HG03442 (cell line): Measurements from ENCODE around the gene DPYSL4.
A peak's percentile ranks its signal among the peaks of the same experiment; 100 is the strongest.

Experiments
- ATAC-seq: cut with Tn5 transposase; IDR thresholded peaks from one replicate; pipeline ENCODE4 v1.9.1; 2021; ENCODE audit warnings: mild to moderate bottlenecking, moderate library complexity; ENCODE audit not compliant: unreplicated experiment

DPYSL4 gene

GRCh38 chr10:132225073-132225848 lies 38.5 kb downstream of the DPYSL4 start:
- ATAC-seq: no peak

- ATAC-seq: no peak
Measured at GRCh38 chr10:132225849-132226205, 39.1 kb downstream of the DPYSL4 start.

- no peak for ATAC-seq
Measured at GRCh38 chr10:132226586-132227405, 40.0 kb downstream of the DPYSL4 start.

- no peak for ATAC-seq
Measured at GRCh38 chr10:132227851-132228390, 41.2 kb downstream of the DPYSL4 start.

- ATAC-seq: no peak
Measured at GRCh38 chr10:132228616-132229015, 41.9 kb downstream of the DPYSL4 start.

GRCh38 chr10:132229096-132229495 lies 42.3 kb downstream of the DPYSL4 start:
- ATAC-seq: no peak

- ATAC-seq: peak; percentile 35
Measured at GRCh38 chr10:132229834-132230556, 43.2 kb downstream of the DPYSL4 start.

GRCh38 chr10:132230557-132231210 lies 43.9 kb downstream of the DPYSL4 start:
- ATAC-seq: no peak

GRCh38 chr10:132231656-132232022 lies 44.9 kb downstream of the DPYSL4 start:
- no peak for ATAC-seq

GRCh38 chr10:132232023-132232951 lies 45.5 kb downstream of the DPYSL4 start:
- no peak for ATAC-seq

- ATAC-seq: no peak
Measured at GRCh38 chr10:132232981-132233380, 46.2 kb downstream of the DPYSL4 start.

- no peak for ATAC-seq
Measured at GRCh38 chr10:132233501-132234085, 46.8 kb downstream of the DPYSL4 start.

GRCh38 chr10:132234860-132235259 lies 48.1 kb downstream of the DPYSL4 start:
- ATAC-seq: no peak

- ATAC-seq: no peak
Measured at GRCh38 chr10:132236161-132236560, 49.4 kb downstream of the DPYSL4 start.

- no peak for ATAC-seq
Measured at GRCh38 chr10:132236881-132237280, 50.1 kb downstream of the DPYSL4 start.

- ATAC-seq: no peak
Measured at GRCh38 chr10:132237396-132237795, 50.6 kb downstream of the DPYSL4 start.

- ATAC-seq: no peak
Measured at GRCh38 chr10:132237871-132238270, 51.1 kb downstream of the DPYSL4 start.

GRCh38 chr10:132238371-132239125 lies 51.8 kb downstream of the DPYSL4 start:
- no peak for ATAC-seq
